ENCODE data around the gene PRR7.
A peak's percentile ranks its signal among the peaks of the same experiment; 100 is the strongest.

Gene PRR7

DNA sequence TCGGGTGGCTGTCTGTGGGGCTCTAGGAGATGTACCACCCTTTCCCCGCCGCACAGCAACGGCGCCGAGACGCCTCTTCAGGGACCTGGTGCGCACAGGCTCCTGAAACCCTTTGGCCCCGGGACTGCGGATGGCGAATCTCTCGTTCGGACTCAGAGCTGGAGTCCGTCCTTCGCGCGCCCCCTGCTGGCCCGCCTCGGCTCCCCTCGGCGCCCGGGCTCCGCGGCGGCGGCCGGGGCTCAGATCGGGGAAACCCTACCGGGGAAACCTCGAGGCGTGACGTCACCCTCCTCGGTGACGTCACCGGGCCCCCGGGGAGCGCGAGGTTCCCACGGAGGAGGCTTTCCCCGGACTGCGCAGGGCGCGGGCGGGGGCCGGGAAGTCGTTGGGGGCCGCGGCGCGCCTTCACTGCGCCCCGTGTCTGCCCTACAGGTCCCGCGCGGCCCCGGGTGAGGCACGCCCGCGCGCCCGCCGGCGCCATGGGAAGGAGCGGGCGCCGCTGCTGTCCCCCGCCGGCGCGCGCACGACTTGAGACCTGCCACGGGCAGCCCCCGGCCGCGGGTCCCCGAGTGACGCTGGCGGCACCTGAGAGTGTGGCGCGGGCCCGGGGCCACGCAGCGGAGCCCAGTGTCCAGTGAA lies 7.9 kb downstream of the PRR7 start (continued):
- TF ChIP-seq KLF10 (tag by site-specific recombination; IDR thresholded peaks at IDR 0.05) = peak; percentile 95
- TF ChIP-seq ZNF501 (tag by site-specific recombination; IDR thresholded peaks at IDR 0.05) = peak; percentile 36; the same call in 1 of the 2 replicates
- no peak for TF ChIP-seq ZNF426 (tag by site-specific recombination; IDR thresholded peaks at IDR 0.05)
- no peak for TF ChIP-seq KLF7 (tag by site-specific recombination; IDR thresholded peaks at IDR 0.05; ENCODE audit: borderline replicate concordance)
- TF ChIP-seq, protein P1, sequence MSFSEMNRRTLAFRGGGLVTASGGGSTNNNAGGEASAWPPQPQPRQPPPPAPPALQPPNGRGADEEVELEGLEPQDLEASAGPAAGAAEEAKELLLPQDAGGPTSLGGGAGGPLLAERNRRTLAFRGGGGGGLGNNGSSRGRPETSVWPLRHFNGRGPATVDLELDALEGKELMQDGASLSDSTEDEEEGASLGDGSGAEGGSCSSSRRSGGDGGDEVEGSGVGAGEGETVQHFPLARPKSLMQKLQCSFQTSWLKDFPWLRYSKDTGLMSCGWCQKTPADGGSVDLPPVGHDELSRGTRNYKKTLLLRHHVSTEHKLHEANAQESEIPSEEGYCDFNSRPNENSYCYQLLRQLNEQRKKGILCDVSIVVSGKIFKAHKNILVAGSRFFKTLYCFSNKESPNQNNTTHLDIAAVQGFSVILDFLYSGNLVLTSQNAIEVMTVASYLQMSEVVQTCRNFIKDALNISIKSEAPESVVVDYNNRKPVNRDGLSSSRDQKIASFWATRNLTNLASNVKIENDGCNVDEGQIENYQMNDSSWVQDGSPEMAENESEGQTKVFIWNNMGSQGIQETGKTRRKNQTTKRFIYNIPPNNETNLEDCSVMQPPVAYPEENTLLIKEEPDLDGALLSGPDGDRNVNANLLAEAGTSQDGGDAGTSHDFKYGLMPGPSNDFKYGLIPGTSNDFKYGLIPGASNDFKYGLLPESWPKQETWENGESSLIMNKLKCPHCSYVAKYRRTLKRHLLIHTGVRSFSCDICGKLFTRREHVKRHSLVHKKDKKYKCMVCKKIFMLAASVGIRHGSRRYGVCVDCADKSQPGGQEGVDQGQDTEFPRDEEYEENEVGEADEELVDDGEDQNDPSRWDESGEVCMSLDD (tag by site-specific recombination; IDR thresholded peaks at IDR 0.05) = peak; percentile 75
- peak; percentile 79; the same call in 1 of the 2 replicates for TF ChIP-seq KLF8 (tag by site-specific recombination; IDR thresholded peaks at IDR 0.05)
- peak; percentile 59; the same call in 1 of the 2 replicates for TF ChIP-seq KLF17 (tag by site-specific recombination; IDR thresholded peaks at IDR 0.05)
- TF ChIP-seq ZNF677 (tag by site-specific recombination; IDR thresholded peaks at IDR 0.05) = 0 out of 2 replicates have a peak, but pooled peaks have one; percentile 12
- TF ChIP-seq SCRT2 (tag by site-specific recombination; IDR thresholded peaks at IDR 0.05) = peak; percentile 44
- TF ChIP-seq ZEB2 (tag by site-specific recombination; IDR thresholded peaks at IDR 0.05) = peak; percentile 90
- TF ChIP-seq, protein P2, sequence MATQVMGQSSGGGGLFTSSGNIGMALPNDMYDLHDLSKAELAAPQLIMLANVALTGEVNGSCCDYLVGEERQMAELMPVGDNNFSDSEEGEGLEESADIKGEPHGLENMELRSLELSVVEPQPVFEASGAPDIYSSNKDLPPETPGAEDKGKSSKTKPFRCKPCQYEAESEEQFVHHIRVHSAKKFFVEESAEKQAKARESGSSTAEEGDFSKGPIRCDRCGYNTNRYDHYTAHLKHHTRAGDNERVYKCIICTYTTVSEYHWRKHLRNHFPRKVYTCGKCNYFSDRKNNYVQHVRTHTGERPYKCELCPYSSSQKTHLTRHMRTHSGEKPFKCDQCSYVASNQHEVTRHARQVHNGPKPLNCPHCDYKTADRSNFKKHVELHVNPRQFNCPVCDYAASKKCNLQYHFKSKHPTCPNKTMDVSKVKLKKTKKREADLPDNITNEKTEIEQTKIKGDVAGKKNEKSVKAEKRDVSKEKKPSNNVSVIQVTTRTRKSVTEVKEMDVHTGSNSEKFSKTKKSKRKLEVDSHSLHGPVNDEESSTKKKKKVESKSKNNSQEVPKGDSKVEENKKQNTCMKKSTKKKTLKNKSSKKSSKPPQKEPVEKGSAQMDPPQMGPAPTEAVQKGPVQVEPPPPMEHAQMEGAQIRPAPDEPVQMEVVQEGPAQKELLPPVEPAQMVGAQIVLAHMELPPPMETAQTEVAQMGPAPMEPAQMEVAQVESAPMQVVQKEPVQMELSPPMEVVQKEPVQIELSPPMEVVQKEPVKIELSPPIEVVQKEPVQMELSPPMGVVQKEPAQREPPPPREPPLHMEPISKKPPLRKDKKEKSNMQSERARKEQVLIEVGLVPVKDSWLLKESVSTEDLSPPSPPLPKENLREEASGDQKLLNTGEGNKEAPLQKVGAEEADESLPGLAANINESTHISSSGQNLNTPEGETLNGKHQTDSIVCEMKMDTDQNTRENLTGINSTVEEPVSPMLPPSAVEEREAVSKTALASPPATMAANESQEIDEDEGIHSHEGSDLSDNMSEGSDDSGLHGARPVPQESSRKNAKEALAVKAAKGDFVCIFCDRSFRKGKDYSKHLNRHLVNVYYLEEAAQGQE (tag by site-specific recombination; IDR thresholded peaks at IDR 0.05) = 0 out of 2 replicates have a peak, but pooled peaks have one; percentile 29
- peak; percentile 55 for TF ChIP-seq PRDM4 (tag by site-specific recombination; IDR thresholded peaks at IDR 0.05)
- no peak for TF ChIP-seq ZNF239 (tag by site-specific recombination; IDR thresholded peaks at IDR 0.05)
- peak; percentile 88; the same call in 1 of the 2 replicates for TF ChIP-seq TSHZ1 (tag by site-specific recombination; IDR thresholded peaks at IDR 0.05; ENCODE audit: borderline replicate concordance)
- TF ChIP-seq ZFHX2 (tag by site-specific recombination; conservative IDR thresholded peaks at IDR 0.05) = peak; percentile 34; the same call in 1 of the 2 replicates
- peak; percentile 93 for TF ChIP-seq ZBTB21 (tag by site-specific recombination; IDR thresholded peaks at IDR 0.05)
- TF ChIP-seq ZBTB1 (tag by site-specific recombination; IDR thresholded peaks at IDR 0.05) = peak; percentile 37; the same call in 1 of the 2 replicates
- no peak for TF ChIP-seq ZNF747 (tag by site-specific recombination; IDR thresholded peaks at IDR 0.05)
- TF ChIP-seq ZNF843 (tag by site-specific recombination; IDR thresholded peaks at IDR 0.05) = peak; percentile 44; the same call in 1 of the 2 replicates
- TF ChIP-seq ZFP69B (tag by site-specific recombination; IDR thresholded peaks at IDR 0.05) = 0 out of 2 replicates have a peak, but pooled peaks have one; percentile 54
